WTC11 (cell line): ENCODE results near the gene STARD5.

Experiments
- AFF4 ChIP-seq: sonication (generic); formaldehyde crosslinking; IDR thresholded peaks from 2 replicates; pipeline ENCODE4 v1.8.1; 2023; ENCODE audit warnings: mild to moderate bottlenecking, missing genetic modification reagents, borderline replicate concordance
- CDX4 ChIP-seq: fragments of 250-450 bp; sonication (Bioruptor Pico); IDR thresholded peaks from 2 replicates; pipeline ENCODE4 v1.9.0; 2021; ENCODE audit warnings: moderate library complexity, mild to moderate bottlenecking, inconsistent platforms, borderline replicate concordance
- CTCF ChIP-seq: fragments of 200-600 bp; IDR thresholded peaks from 2 replicates; pipeline ENCODE4 v1.8.0; 2022; ENCODE audit warnings: antibody characterized with exemption
- ESRRA ChIP-seq: sonication (generic); formaldehyde crosslinking; IDR thresholded peaks from 2 replicates; pipeline ENCODE4 v1.8.1; 2022; ENCODE audit warnings: mild to moderate bottlenecking, missing genetic modification reagents, borderline replicate concordance
- PREB ChIP-seq: sonication (generic); formaldehyde crosslinking; IDR thresholded peaks from 2 replicates; pipeline ENCODE4 v1.8.1; 2022; ENCODE audit warnings: mild to moderate bottlenecking, missing genetic modification reagents, moderate library complexity, borderline replicate concordance
- SMAD3 ChIP-seq: sonication (generic); formaldehyde crosslinking; IDR thresholded peaks from 2 replicates; pipeline ENCODE4 v1.8.0; 2022; ENCODE audit warnings: missing genetic modification reagents, mild to moderate bottlenecking, borderline replicate concordance
- STAT6 ChIP-seq: sonication (generic); formaldehyde crosslinking; conservative IDR thresholded peaks from 2 replicates; pipeline ENCODE4 v1.8.1; 2023; ENCODE audit warnings: mild to moderate bottlenecking, low read depth, missing genetic modification reagents, moderate library complexity
- ZBTB21 ChIP-seq: sonication (generic); formaldehyde crosslinking; IDR thresholded peaks from 2 replicates; pipeline ENCODE4 v1.8.1; 2023; ENCODE audit warnings: mild to moderate bottlenecking, missing genetic modification reagents, borderline replicate concordance
- ZBTB43 ChIP-seq: sonication (generic); formaldehyde crosslinking; IDR thresholded peaks from 2 replicates; pipeline ENCODE4 v1.8.1; 2023; ENCODE audit warnings: mild to moderate bottlenecking, missing genetic modification reagents
- ZNF121 ChIP-seq: sonication (generic); formaldehyde crosslinking; IDR thresholded peaks from 2 replicates; pipeline ENCODE4 v1.8.0; 2023; ENCODE audit warnings: missing genetic modification reagents
- ZNF425 ChIP-seq: fragments of 250-450 bp; sonication (Bioruptor Pico); conservative IDR thresholded peaks from 2 replicates; pipeline ENCODE4 v1.9.0; 2021; ENCODE audit warnings: mild to moderate bottlenecking

GRCh38 chr15:81284256-81285031 lies 39.5 kb downstream of the STARD5 start:
- TF ChIP-seq CTCF = no peak
- TF ChIP-seq CDX4 (CRISPR knock-in tag) = no peak
- no peak for TF ChIP-seq SMAD3 (CRISPR knock-in tag)
- TF ChIP-seq STAT6 (CRISPR knock-in tag) = no peak
- no peak for TF ChIP-seq PREB (CRISPR knock-in tag)
- no peak for TF ChIP-seq ZNF121
- no peak for TF ChIP-seq ZBTB21 (CRISPR knock-in tag)
- no peak for TF ChIP-seq ZBTB43 (CRISPR knock-in tag)
- no peak for TF ChIP-seq ZNF425 (CRISPR knock-in tag)
- TF ChIP-seq AFF4 (CRISPR knock-in tag) = no peak
- TF ChIP-seq ESRRA = no peak
